PC-9 (cell line): Measurements from ENCODE around the gene MARCHF2.

ENCODE experiments used
- EZH2 ChIP-seq: fragments of 200-600 bp; sonication (generic); IDR thresholded peaks from 2 replicates; pipeline ENCODE4 v1.8.0; 2017; ENCODE audit warnings: antibody characterized with exemption, low read depth
- TF ChIP-seq, protein P1 (sequence below): fragments of 200-600 bp; sonication (generic); conservative IDR thresholded peaks from 2 replicates; pipeline ENCODE4 v1.6.1; 2017; ENCODE audit warnings: mixed run types, antibody characterized with exemption, mild to moderate bottlenecking, moderate library complexity

DNA sequence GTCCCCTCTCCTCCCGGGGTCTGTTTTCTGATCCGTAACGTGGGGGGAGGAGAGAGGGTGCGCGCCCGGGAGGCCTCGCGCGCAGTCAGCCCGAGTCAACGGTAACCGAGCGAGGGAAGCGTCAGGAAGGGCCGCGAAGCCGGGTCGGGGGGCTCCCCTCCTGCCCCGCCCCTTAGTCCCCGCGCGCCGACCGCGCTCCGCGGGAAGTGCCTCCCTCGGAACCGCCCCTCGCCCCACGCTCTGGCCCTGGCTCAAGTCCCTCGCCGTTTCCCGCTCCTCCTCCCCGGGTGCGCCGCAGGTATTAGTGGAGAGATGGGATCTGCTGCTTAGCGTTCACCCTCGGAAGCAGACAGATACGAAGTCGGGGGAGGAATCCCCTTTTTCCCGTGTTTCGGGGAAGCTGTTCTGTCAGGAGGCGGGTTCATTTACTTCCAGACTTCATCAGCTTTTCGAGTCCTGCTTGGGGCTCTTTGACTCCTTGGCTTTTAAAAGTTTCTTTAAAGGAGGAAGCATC, 32.4 kb downstream of the MARCHF2 start:
- TF ChIP-seq, protein P1, sequence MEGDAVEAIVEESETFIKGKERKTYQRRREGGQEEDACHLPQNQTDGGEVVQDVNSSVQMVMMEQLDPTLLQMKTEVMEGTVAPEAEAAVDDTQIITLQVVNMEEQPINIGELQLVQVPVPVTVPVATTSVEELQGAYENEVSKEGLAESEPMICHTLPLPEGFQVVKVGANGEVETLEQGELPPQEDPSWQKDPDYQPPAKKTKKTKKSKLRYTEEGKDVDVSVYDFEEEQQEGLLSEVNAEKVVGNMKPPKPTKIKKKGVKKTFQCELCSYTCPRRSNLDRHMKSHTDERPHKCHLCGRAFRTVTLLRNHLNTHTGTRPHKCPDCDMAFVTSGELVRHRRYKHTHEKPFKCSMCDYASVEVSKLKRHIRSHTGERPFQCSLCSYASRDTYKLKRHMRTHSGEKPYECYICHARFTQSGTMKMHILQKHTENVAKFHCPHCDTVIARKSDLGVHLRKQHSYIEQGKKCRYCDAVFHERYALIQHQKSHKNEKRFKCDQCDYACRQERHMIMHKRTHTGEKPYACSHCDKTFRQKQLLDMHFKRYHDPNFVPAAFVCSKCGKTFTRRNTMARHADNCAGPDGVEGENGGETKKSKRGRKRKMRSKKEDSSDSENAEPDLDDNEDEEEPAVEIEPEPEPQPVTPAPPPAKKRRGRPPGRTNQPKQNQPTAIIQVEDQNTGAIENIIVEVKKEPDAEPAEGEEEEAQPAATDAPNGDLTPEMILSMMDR = no peak
- TF ChIP-seq EZH2 = no peak
